Fibroblast of skin of right biceps (primary cell): ENCODE data around the gene USP16.

ENCODE experiments used
- DNase-seq: peaks from one replicate; pipeline ENCODE4 v3.0.0-alpha.2; 2013

Gene USP16

GRCh38 chr21:29034678-29035077 is 10.2 kb downstream of the USP16 start:
- no peak for DNase-seq

DNA sequence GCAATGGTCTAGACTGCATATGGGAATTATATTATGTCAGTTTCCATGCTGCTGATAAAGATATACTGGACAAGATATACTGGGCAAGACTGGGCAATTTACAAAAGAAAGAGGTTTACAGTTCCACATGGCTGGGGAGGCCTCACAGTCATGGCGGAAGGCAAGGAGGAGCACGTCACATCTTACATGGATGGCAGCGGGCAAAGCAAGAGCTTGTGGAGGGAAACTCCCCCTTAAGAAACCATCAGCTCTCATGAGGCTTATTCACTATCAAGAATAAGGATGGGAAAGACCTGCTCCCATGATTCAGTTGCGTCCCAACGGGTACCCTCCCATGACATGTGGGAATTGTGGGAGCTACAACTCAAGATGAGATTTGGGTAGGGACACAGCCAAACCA is 27.8 kb downstream of the USP16 start:
- no peak for DNase-seq

DNA sequence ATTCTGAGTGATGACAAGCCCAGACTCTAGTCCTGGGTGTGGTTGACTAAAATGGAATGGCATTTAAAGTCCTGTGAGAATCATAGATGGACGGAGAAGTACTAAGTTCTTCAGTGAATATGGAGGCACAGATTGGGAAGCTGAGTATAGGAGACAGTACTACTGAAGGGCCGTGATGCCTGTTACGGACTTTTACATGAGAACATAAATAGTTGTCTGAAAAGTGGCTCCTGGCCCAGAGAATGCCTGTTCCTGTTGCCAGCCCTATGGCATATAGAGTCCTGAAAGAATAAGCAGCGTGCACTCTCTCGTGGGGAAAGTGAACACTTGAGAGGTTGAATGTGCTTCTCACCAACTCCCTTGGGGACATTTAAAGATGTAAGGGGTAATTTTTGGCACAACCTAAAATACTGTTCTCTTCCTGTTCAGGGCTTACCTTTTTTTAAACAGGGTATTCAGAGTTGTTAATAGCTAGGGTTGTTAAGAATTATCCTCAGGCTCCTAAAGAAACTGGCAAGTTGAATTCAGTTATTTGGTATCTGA is 28.6 kb downstream of the USP16 start:
- no peak for DNase-seq

DNA sequence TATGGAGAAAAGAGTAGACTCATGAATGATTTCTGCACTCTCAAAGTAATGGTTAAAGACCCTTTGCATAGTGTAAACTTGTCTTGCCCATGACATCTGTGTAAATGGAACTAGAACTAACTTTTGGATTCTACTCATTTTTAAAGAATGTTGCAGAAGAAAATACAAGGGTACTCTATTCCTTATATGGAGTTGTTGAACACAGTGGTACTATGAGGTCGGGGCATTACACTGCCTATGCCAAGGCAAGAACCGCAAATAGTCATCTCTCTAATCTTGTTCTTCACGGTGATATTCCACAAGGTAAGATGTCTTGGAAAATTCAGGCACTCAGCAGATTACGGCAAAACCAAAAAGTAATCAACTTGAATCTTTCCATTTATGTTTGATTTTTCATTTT is 29.2 kb downstream of the USP16 start:
- DNase-seq: peak; percentile 33

GRCh38 chr21:29055080-29055479 is 30.6 kb downstream of the USP16 start:
- DNase-seq: no peak

- no peak for DNase-seq
Measured at GRCh38 chr21:29056005-29056404, 31.5 kb downstream of the USP16 start.

- DNase-seq: no peak
Measured at GRCh38 chr21:29056538-29057050, 32.1 kb downstream of the USP16 start.

DNA sequence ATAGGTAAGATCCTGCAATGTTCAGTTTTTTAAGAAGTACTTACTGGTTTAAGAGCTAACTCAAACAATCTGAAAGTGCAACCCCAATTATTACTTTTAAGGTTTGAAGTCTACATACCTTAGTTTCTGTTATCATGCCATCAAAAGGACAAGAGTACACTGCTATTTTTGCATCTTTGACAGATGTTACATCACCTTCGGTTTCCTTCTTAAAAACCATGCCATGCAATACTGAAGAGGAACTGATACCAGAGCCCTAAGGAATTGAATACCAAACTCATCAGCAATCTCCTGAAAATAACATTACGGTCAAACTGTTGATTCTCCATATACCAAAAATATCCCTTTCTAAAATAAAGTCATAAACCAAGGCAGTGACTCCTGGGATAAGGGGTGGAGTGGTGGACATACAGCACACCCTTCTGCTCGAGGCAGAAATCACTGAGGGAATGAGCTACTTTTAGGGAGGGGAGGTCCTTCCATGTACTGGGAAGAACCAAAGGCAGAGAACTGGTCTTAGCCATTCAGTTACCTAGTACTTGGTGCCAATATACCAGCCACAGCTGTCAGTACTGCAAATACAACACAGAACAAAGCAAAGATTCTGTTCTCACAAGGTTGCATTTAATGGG is 40.5 kb downstream of the USP16 start:
- DNase-seq: no peak

DNA sequence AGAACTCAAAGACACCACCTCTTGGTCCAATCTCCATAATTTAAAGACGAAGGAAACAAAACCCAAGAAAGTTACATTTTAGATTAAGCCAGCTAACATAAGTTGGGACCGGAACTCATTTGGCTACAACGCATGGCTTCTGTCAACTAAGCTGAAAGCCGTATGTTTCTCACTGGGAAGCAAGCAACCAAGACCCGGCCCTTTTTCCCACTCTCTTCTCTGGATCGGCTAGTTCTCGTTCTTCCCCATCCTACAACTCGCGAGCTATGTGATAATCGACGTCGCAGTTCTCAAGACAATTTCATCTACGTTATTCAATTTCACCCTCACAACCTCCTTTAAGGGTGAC is 48.4 kb downstream of the USP16 start:
- peak; percentile 27 for DNase-seq

DNA sequence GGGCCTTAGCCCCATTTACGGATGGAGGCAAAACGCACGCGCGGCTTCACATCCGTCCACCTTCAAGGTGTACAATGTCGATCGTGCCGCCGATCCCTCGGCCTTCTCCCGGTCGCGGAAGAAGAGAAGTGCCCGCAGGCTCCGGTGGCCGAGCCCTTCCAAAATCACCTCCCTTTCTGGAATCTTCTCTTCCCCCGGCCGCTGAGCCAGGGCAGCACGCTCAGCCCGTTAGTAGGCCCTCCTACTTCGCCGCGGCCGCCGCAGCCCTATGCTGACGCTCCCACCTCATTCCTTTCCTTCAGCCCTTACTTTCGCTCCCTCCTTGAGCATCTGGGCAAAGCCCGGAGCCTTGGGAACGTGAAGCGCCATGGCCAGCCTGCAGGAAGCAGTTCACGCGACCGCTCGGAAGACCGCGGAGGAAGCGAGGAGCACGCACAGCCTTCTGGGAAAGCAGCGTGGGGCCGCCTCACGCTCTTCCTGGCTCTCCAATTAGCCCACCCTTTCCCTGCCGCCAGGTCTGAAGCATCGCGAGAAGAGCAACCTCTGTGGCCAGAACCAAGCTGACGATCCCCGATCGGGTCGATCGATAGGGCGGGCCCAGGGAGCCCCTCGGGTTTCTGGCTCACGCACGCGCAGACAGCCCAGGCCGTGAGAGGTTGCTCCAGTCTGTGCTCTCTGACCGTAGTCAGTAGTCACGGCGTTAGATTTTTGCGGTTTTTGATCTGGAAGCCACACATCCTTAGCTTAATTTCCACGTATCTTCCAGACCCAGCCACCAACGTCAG is 48.9 kb downstream of the USP16 start, which contains the start of gene CCT8:
Gene CCT8, minus strand, starts transcription at position 427 of the 785 bp plus-strand sequence. Its CDS starts 58 bp downstream, at position 369.
- peak; percentile 100 for DNase-seq

DNA sequence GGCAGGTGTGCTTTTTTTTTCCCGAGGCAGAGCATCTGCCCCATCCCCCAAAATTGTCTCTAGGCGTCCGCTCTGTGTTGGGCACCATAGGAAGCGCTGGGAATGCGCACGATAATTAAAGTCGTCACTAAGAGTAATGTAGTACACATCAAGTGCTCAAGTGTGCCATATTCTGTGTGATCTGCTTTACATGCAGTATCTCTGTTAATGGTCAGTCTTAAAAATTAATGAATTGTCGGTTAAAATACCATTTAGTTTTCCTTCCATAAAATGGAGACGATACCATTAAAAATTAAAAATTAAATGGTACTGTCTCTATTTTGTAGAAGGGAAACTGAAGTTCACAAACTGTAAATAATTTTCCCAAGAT is 49.5 kb downstream of the USP16 start:
- DNase-seq: no peak

GRCh38 chr21:29074783-29075182 is 50.3 kb downstream of the USP16 start:
- no peak for DNase-seq

- DNase-seq: peak; percentile 38
Measured at GRCh38 chr21:29075706-29076466, 51.4 kb downstream of the USP16 start.

GRCh38 chr21:29076731-29077640 is 52.5 kb downstream of the USP16 start:
- peak; percentile 53 for DNase-seq

GRCh38 chr21:29077651-29078090 is 53.2 kb downstream of the USP16 start:
- peak; percentile 55 for DNase-seq

DNA sequence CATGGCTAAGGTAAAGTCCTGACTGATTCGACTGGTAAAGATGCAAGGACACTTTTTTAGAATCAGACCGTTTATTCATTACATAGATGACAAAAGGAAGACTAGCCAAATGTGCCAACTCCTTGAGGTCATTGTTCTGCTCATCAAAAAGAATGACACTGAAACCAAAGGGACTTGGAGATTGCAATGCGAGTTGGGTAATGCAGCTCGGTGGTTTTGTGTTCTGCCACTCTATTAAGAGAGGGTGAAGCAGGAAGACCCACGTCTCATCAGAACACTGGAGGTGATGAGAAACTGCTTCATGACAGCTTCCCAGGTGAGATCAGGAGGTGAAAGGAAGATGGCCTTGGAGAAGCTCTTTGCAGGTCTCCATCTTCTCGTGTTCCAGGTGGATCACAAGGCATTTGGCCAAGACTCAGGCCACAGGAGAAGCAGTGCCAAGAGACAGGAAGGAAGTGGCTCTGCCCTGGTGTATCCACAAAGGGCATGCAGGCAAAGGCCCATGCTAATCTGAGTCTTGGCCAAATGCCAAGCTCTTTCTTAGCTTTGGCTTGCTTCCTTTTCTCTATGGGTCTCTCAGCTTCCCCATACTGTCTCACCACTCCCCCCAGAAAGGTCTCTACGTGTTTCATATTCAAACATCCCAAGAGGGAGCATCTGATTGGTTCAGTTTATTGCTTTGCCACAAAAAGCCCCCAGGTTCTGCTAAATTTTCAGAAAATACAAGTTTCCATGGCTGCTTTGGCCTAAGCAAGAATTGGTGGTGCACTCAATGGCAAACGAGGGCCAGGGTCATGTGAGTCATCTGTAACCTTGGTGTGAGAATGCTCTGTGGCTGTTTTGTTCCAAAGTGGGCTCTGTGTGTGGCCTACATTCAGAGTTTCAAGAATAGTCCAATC is 54.6 kb downstream of the USP16 start:
- DNase-seq: no peak

GRCh38 chr21:29080454-29080941 is 56.0 kb downstream of the USP16 start:
- no peak for DNase-seq

DNA sequence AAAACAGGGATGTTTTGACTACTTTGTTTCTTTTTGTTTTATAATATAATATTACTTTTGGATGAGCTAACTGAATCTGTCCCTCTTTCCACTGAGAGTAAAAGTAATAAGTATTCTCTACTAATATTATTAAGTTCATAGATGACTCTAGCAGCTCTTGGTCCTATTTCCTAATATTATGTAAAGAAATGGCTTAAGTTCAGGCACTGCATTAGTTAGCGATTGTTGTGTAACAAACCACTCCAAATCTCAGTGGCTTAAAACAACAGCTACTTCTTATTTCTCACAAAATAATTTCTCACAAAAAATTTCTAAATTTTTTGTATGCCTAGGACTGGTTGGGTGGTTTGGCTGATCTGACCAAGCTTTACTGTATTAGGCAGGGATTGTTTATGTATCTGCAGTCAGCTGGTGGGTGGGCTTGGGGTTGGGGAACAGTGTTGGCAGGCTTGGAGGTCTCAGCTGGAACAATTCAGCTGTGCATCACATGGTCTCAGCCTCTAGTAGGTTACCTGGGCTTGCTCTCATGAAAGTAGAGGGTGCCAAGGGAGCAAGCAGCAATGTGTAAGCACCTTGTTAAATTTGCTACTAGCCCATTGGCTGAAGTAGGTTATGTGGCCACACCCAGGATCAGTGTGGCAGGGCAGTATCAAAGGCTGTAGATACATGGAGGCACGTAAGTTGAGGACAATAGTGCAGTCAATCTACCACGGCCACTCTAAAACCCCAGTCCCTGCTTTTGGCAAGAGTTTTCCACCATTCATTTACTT is 57.8 kb downstream of the USP16 start:
- no peak for DNase-seq

DNA sequence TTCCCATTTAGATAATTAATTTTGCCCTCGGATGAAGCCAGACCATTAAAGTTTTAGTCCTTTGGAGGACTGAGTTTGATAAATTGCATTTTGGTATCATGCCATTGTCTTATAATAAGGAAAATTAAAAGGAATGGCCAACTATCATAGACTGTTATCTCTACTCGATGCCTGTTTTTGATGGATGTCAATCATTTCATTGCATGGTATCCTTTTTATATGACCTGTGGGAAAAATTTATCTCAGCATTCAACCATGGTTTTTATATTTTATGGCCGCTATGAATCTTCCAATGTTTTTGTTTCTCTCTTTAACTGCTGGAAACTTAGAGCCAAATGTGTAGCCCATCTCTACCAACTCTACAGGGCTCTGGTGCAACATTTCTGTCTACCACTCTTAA is 58.8 kb downstream of the USP16 start:
- DNase-seq: no peak

- no peak for DNase-seq
Measured at GRCh38 chr21:29084372-29084771, 59.9 kb downstream of the USP16 start.
